Fibroblast of lung (primary cell): ENCODE data around the gene CAPZA3. TPM values are rescaled to one million over a fixed set of nuclear protein-coding genes. Genes with fewer than 3 reads are reported as not detected.

Source experiments
- DNase-seq, 2 donors: peaks; one replicate each; pipeline versions ENCODE4 v3.0.0 to v3.0.0-alpha.2; 2010; ENCODE audit warnings: low read depth in 2 of 2
- H2AFZ ChIP-seq: 2 replicates; pipeline ENCODE4 v1.5.1; 2012; ENCODE audit warnings: low read length, control low read depth, inconsistent platforms
- H3K27ac ChIP-seq: 2 replicates; pipeline ENCODE4 v1.5.1; 2011; ENCODE audit warnings: low read length, control low read depth; ENCODE audit not compliant: insufficient read depth
- H3K27me3 ChIP-seq: 2 replicates; pipeline ENCODE4 v1.5.1; 2011; ENCODE audit warnings: mild to moderate bottlenecking, low read length; ENCODE audit not compliant: control insufficient read depth, insufficient read depth
- H3K36me3 ChIP-seq: 2 replicates; pipeline ENCODE4 v1.5.1; 2011; ENCODE audit warnings: low read length; ENCODE audit not compliant: control insufficient read depth, insufficient read depth
- H3K4me1 ChIP-seq: 2 replicates; pipeline ENCODE4 v1.5.1; 2011; ENCODE audit warnings: low read length; ENCODE audit not compliant: control insufficient read depth, insufficient read depth; ENCODE audit errors: extremely low read depth
- H3K4me2 ChIP-seq: 2 replicates; pipeline ENCODE4 v1.5.1; 2011; ENCODE audit warnings: low read length, control low read depth; ENCODE audit not compliant: insufficient read depth; ENCODE audit errors: extremely low read depth
- H3K4me3 ChIP-seq, 4 experiments: fragments of 200-600 bp in 1 of 4; sonication (generic) in 1 of 4; replicated peaks in 1 of 4; 2 replicates each; pipeline ENCODE4 v1.5.1; 2011 to 2016; ENCODE audit warnings: low read length in 4 of 4, low read depth in 3 of 4, mild to moderate bottlenecking in 3 of 4, control low read depth in 2 of 4, inconsistent platforms in 1 of 4, mixed read lengths in 1 of 4; ENCODE audit not compliant: insufficient read depth in 1 of 4; ENCODE audit errors: control extremely low read depth in 1 of 4
- H3K79me2 ChIP-seq: 2 replicates; pipeline ENCODE4 v1.5.1; 2012; ENCODE audit warnings: mild to moderate bottlenecking, low read length, inconsistent platforms; ENCODE audit not compliant: control insufficient read depth, insufficient read depth
- H3K9ac ChIP-seq: 2 replicates; pipeline ENCODE4 v1.5.1; 2011; ENCODE audit warnings: mild to moderate bottlenecking, low read length, control low read depth; ENCODE audit not compliant: insufficient read depth
- H3K9me3 ChIP-seq: 2 replicates; pipeline ENCODE4 v1.5.1; 2012; ENCODE audit warnings: low read depth, low read length; ENCODE audit not compliant: control insufficient read depth, insufficient read depth
- H4K20me1 ChIP-seq: 2 replicates; pipeline ENCODE4 v1.5.1; 2011; ENCODE audit warnings: low read length; ENCODE audit not compliant: control insufficient read depth, insufficient read depth; ENCODE audit errors: extremely low read depth
- EZH2 ChIP-seq: IDR thresholded peaks from 2 replicates; pipeline ENCODE4 v1.5.1; 2012; ENCODE audit warnings: low read length, control low read depth, mild to moderate bottlenecking; ENCODE audit errors: missing control alignments
- polyA plus RNA-seq, 2 donors: library from polyadenylated mRNA; depleted of rRNA in 1 of 2; stranded (reverse) in 1 of 2; unstranded in 1 of 2; fragments of >200 nt; gene quantifications; 2 replicates each; pipeline ENCODE4 v1.2.1, GENCODE V29; 2011 to 2012; ENCODE audit warnings: missing spikeins in 1 of 2
- total RNA-seq: library from RNA; depleted of rRNA; stranded (reverse); fragments of >200 nt; gene quantifications from 2 replicates; pipeline ENCODE4 v1.2.1, GENCODE V29; 2014
- TF ChIP-seq, protein P1 (sequence below), 2 donors: IDR thresholded peaks in 1 of 2; conservative IDR thresholded peaks in 1 of 2; 1 replicate in 1 of 2; 2 replicates in 1 of 2; pipeline ENCODE4 v1.5.1; 2011 to 2012; ENCODE audit warnings: low read length in 2 of 2, control low read depth in 1 of 2, inconsistent platforms in 1 of 2, low read depth in 1 of 2, mild to moderate bottlenecking in 1 of 2

Gene CAPZA3
- total and polyA plus RNA-seq, 2 donors (not counting 1 experiment from before 2014, with no cell fraction given): not detected

DNA sequence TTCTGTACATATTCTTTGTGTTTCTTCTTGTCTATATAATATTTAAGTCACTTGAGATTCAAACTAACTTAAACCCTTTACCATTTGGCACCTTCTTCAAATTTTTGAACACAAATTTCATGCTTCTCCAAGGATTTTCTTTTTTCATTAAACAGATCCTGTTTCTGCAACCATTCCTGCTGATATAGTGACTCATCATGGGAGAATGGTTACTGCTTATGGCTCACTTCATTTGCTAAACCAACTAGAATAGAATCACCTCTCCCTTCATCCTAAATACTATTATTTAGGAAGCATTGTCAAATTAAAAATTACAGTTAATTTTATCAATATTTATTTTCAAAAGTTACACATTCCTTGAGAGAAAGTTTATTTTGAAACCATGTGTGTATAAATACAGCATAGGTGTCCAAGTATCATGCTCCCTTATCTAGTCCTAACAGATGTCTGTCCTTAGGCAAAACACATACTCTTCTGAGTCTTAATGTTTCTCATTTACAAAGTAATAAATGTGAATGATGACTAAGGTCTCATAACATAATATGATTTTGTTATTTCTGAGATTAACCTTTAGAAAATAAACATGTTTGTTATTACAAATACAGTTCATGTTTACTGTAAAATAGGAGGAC is 40.8 kb upstream of the CAPZA3 start:
- H3K27ac ChIP-seq: no peak overlapping the region
- H3K4me1 ChIP-seq: no peaks in the 10 kb centered on the region
- no peak overlapping the region for H2AFZ ChIP-seq

DNA sequence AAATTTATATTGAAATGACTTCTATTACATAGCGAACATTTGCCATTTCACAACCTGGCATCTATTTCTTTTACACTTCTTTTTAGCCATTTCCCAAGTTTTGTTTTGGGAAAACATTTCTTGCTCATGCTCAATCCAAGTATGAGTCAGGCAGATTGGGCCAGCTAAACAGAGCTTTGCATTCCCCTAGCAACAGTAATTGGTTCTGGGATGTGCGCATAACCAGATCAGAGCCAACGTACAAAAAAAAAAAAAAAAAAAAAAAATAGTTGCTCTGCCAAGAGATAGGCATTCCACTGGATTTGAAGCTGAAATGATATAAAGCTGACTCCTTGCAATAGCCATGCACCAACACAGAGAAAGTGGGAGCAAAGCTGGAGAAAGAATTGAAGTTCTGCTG is 37.6 kb upstream of the CAPZA3 start:
- no peak overlapping the region for H2AFZ ChIP-seq
- H3K9ac ChIP-seq: no peak overlapping the region
- H3K27ac ChIP-seq: no peak overlapping the region
- H3K9me3 ChIP-seq: no peaks in the 10 kb centered on the region
- no peaks in the 10 kb centered on the region for H3K36me3 ChIP-seq
- DNase-seq: peak; percentile 92 to 94
- no peaks in the 10 kb centered on the region for H3K79me2 ChIP-seq
- H3K27me3 ChIP-seq: no peaks in the 10 kb centered on the region
- no peaks in the 10 kb centered on the region for H3K4me1 ChIP-seq
- no peaks in the 10 kb centered on the region for H4K20me1 ChIP-seq
- no peak overlapping the region for H3K4me3 ChIP-seq
- no peak overlapping the region for H3K4me2 ChIP-seq
- TF ChIP-seq EZH2: no peak
- TF ChIP-seq, protein P1, sequence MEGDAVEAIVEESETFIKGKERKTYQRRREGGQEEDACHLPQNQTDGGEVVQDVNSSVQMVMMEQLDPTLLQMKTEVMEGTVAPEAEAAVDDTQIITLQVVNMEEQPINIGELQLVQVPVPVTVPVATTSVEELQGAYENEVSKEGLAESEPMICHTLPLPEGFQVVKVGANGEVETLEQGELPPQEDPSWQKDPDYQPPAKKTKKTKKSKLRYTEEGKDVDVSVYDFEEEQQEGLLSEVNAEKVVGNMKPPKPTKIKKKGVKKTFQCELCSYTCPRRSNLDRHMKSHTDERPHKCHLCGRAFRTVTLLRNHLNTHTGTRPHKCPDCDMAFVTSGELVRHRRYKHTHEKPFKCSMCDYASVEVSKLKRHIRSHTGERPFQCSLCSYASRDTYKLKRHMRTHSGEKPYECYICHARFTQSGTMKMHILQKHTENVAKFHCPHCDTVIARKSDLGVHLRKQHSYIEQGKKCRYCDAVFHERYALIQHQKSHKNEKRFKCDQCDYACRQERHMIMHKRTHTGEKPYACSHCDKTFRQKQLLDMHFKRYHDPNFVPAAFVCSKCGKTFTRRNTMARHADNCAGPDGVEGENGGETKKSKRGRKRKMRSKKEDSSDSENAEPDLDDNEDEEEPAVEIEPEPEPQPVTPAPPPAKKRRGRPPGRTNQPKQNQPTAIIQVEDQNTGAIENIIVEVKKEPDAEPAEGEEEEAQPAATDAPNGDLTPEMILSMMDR (conservative IDR thresholded peaks at IDR 0.05 in 1 of 2, IDR thresholded peaks at IDR 0.05 in 1 of 2; ENCODE audit: low read depth in 1 of 2, low read length in 2 of 2): no peak

More for the DNA sequence above, 40.8 kb upstream of the CAPZA3 start:
- DNase-seq: peak; percentile 59 to 73
- Histone ChIP-seq H3K4me2 (peak overlapping the region; percentile 25), H3K9ac (no peak overlapping the region), H3K36me3 (no peaks in the 10 kb centered on the region), H3K9me3 (no peaks in the 10 kb centered on the region), H3K27me3 (no peaks in the 10 kb centered on the region), H4K20me1 (no peaks in the 10 kb centered on the region), H3K4me3 (no peak overlapping the region), H3K79me2 (no peaks in the 10 kb centered on the region)
- no peak for TF ChIP-seq EZH2
- TF ChIP-seq, protein P1 (conservative IDR thresholded peaks at IDR 0.05 in 1 of 2, IDR thresholded peaks at IDR 0.05 in 1 of 2; ENCODE audit: low read depth in 1 of 2, low read length in 2 of 2): no peak

DNA sequence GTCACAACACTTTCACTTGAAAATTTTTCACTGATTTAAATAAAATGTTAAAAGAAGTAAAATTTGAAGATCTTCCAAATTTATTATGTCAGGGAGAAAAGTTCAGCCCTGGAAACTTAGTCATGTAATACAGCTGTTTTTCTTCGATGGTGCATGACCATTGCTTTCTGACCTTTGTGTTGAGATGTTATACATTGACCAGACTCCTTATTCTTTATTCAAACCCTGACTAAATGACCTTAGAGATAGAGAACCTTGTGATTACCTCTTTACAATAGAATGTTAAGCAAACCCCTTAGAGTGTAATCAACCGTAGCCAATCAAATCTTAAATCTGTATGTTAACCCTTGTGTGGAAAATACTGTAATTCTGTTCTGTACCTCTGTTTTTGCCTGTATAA is 34.6 kb upstream of the CAPZA3 start:
- peak in 1 of 2 donors; percentile 9 for DNase-seq
- H4K20me1 ChIP-seq: no peaks in the 10 kb centered on the region
- H3K79me2 ChIP-seq: no peaks in the 10 kb centered on the region

More for the DNA sequence above, 34.6 kb upstream of the CAPZA3 start:
- no peaks in the 10 kb centered on the region for H3K9me3 ChIP-seq
- no peak overlapping the region for H3K4me3 ChIP-seq
- H2AFZ ChIP-seq: no peak overlapping the region
- no peak overlapping the region for H3K9ac ChIP-seq
- H3K36me3 ChIP-seq: no peaks in the 10 kb centered on the region
- H3K27ac ChIP-seq: no peak overlapping the region
- no peak for TF ChIP-seq EZH2
- TF ChIP-seq, protein P1 (conservative IDR thresholded peaks at IDR 0.05 in 1 of 2, IDR thresholded peaks at IDR 0.05 in 1 of 2; ENCODE audit: low read depth in 1 of 2, low read length in 2 of 2): no peak
- no peak overlapping the region for H3K4me2 ChIP-seq
- no peaks in the 10 kb centered on the region for H3K27me3 ChIP-seq
- no peaks in the 10 kb centered on the region for H3K4me1 ChIP-seq
